Measurements from ENCODE around the gene HDAC11. TPM values are rescaled to one million over a fixed set of nuclear protein-coding genes. Genes with fewer than 3 reads are reported as not detected.

The HDAC11 gene
- total RNA-seq, 1 donor from 2014 or later, result 18.2 TPM

GRCh38 chr3:13515786-13516759 lies 36.0 kb downstream of the HDAC11 start:
- ATAC-seq (no peak), DNase-seq (no peak)
- Histone ChIP-seq H3K27me3 (ENCODE audit: low read depth) (no peaks in the 10 kb centered on the region), H3K4me1 (no peaks in the 10 kb centered on the region), H3K36me3 (no peaks in the 10 kb centered on the region), H3K27ac (no peak overlapping the region), H3K9me3 (no peaks in the 10 kb centered on the region), H3K4me3 (no peak overlapping the region)
- intact Hi-C loops (cut with DNase I), result no loop called here
- TF ChIP-seq, protein P1, sequence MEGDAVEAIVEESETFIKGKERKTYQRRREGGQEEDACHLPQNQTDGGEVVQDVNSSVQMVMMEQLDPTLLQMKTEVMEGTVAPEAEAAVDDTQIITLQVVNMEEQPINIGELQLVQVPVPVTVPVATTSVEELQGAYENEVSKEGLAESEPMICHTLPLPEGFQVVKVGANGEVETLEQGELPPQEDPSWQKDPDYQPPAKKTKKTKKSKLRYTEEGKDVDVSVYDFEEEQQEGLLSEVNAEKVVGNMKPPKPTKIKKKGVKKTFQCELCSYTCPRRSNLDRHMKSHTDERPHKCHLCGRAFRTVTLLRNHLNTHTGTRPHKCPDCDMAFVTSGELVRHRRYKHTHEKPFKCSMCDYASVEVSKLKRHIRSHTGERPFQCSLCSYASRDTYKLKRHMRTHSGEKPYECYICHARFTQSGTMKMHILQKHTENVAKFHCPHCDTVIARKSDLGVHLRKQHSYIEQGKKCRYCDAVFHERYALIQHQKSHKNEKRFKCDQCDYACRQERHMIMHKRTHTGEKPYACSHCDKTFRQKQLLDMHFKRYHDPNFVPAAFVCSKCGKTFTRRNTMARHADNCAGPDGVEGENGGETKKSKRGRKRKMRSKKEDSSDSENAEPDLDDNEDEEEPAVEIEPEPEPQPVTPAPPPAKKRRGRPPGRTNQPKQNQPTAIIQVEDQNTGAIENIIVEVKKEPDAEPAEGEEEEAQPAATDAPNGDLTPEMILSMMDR (IDR thresholded peaks at IDR 0.05), result no peak

- intact Hi-C loops (cut with DNase I), result no loop called here
- Histone ChIP-seq H3K27me3 (ENCODE audit: low read depth) (no peaks in the 10 kb centered on the region), H3K36me3 (no peaks in the 10 kb centered on the region), H3K27ac (no peak overlapping the region), H3K4me3 (no peak overlapping the region), H3K4me1 (no peaks in the 10 kb centered on the region), H3K9me3 (no peaks in the 10 kb centered on the region)
- TF ChIP-seq, protein P1 (IDR thresholded peaks at IDR 0.05), result no peak
- ATAC-seq, result no peak
- no peak for DNase-seq
Measured at GRCh38 chr3:13516760-13517135, 36.6 kb downstream of the HDAC11 start.

- intact Hi-C loops (cut with DNase I), result no loop called here
- Histone ChIP-seq H3K27me3 (ENCODE audit: low read depth) (no peaks in the 10 kb centered on the region), H3K9me3 (no peaks in the 10 kb centered on the region), H3K4me3 (no peak overlapping the region), H3K27ac (no peak overlapping the region), H3K4me1 (no peaks in the 10 kb centered on the region), H3K36me3 (no peaks in the 10 kb centered on the region)
- TF ChIP-seq, protein P1 (IDR thresholded peaks at IDR 0.05), result no peak
- DNase-seq, result no peak
- peak in 1 of 2 donors; percentile 26 for ATAC-seq
Measured at GRCh38 chr3:13517253-13517977, 37.3 kb downstream of the HDAC11 start.

DNA sequence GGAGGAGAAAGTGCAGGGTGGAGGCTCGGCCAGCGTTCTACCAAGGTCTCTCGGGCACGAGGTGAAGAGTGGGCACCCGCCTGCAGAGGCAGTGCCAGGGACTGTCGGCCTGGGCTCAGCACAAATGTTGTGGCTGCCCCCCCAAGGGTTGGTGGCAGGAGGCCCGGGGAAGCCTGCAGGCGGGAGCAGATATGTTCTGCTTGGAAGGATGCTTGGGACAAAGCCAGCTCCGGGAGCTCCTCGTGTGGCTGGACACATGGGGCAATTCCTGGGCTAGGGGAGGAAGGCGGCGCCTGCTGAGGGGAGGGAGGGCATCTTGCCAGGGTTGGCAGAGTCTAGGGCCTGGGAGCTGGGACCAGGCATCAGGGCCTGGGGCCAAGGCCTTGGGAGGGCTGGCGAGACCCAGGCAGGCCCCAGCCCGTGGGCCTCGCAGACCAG lies 38.4 kb downstream of the HDAC11 start:
- intact Hi-C loops (cut with DNase I), result no loop called here
- DNase-seq (no peak), ATAC-seq (peak in 1 of 2 donors; percentile 18)
- Histone ChIP-seq H3K4me1 (no peaks in the 10 kb centered on the region), H3K9me3 (no peaks in the 10 kb centered on the region), H3K36me3 (no peaks in the 10 kb centered on the region), H3K4me3 (no peak overlapping the region), H3K27ac (no peak overlapping the region), H3K27me3 (ENCODE audit: low read depth) (no peaks in the 10 kb centered on the region)
- TF ChIP-seq, protein P1 (IDR thresholded peaks at IDR 0.05), result no peak

GRCh38 chr3:13519006-13519791 lies 39.1 kb downstream of the HDAC11 start:
- ATAC-seq (no peak), DNase-seq (no peak)
- H3K4me3 ChIP-seq, result no peak overlapping the region
- no peaks in the 10 kb centered on the region for H3K4me1 ChIP-seq
- no peak overlapping the region for H3K27ac ChIP-seq
- no peaks in the 10 kb centered on the region for H3K27me3 ChIP-seq (ENCODE audit: low read depth)
- intact Hi-C loops (cut with DNase I), result no loop called here
- H3K9me3 ChIP-seq, result no peaks in the 10 kb centered on the region
- TF ChIP-seq, protein P1 (IDR thresholded peaks at IDR 0.05), result no peak
- H3K36me3 ChIP-seq, result no peaks in the 10 kb centered on the region
